Islet precursor cell (in vitro differentiated cells): ENCODE measurements around the gene HK2.
"Not testable (repeated sequence)": the region's sequence is repeated elsewhere in the genome, so short reads cannot be mapped to it uniquely, and the experiment has no call there.

ENCODE experiments used
- DNase-seq: peaks from one replicate; pipeline ENCODE4 v3.0.0-alpha.2; 2018

HK2 gene

GRCh38 chr2:74834792-74835755 is 1.1 kb downstream of the HK2 start:
- DNase-seq, result peak; percentile 80

- peak; percentile 56 for DNase-seq
Measured at GRCh38 chr2:74835831-74836674, 2.1 kb downstream of the HK2 start.

GRCh38 chr2:74836675-74837401 is 2.9 kb downstream of the HK2 start:
- peak; percentile 42 for DNase-seq

GRCh38 chr2:74841641-74842040 is 7.7 kb downstream of the HK2 start:
- peak; percentile 44 for DNase-seq

GRCh38 chr2:74843433-74843832 is 9.5 kb downstream of the HK2 start:
- peak; percentile 67 for DNase-seq

GRCh38 chr2:74843899-74844298 is 10.0 kb downstream of the HK2 start:
- DNase-seq, result peak; percentile 83

- no peak for DNase-seq
Measured at GRCh38 chr2:74844752-74845151, 10.8 kb downstream of the HK2 start.

- peak; percentile 95 for DNase-seq
Measured at GRCh38 chr2:74845217-74845751, 11.4 kb downstream of the HK2 start.

GRCh38 chr2:74845991-74846390 is 12.1 kb downstream of the HK2 start:
- DNase-seq, result no peak

GRCh38 chr2:74846481-74846880 is 12.6 kb downstream of the HK2 start:
- DNase-seq, result no peak

GRCh38 chr2:74847070-74847858 is 13.3 kb downstream of the HK2 start:
- DNase-seq, result no peak

GRCh38 chr2:74849228-74849892 is 15.4 kb downstream of the HK2 start:
- DNase-seq, result no peak

- no peak for DNase-seq
Measured at GRCh38 chr2:74850496-74851190, 16.7 kb downstream of the HK2 start.

- peak; percentile 74 for DNase-seq
Measured at GRCh38 chr2:74851191-74851566, 17.3 kb downstream of the HK2 start.

GRCh38 chr2:74853360-74853759 is 19.4 kb downstream of the HK2 start:
- not testable (repeated sequence) for DNase-seq

- no peak for DNase-seq
Measured at GRCh38 chr2:74854401-74854800, 20.5 kb downstream of the HK2 start.

- DNase-seq, result not testable (repeated sequence)
Measured at GRCh38 chr2:74855114-74855707, 21.3 kb downstream of the HK2 start.

GRCh38 chr2:74856004-74856578 is 22.2 kb downstream of the HK2 start:
- DNase-seq, result no peak

- no peak for DNase-seq
Measured at GRCh38 chr2:74856599-74856998, 22.7 kb downstream of the HK2 start.

GRCh38 chr2:74857215-74857614 is 23.3 kb downstream of the HK2 start:
- no peak for DNase-seq
